Globus pallidus (tissue), 1 donor: Measurements from ENCODE around the gene EIF2S3B.

Experiments used
- DNase-seq: peaks from one replicate; pipeline ENCODE4 v3.0.0-alpha.2; 2015; ENCODE audit warnings: low spot score

EIF2S3B gene

GRCh38 chr12:10554756-10555481 lies 49.2 kb downstream of the EIF2S3B start:
- no peak for DNase-seq

GRCh38 chr12:10557329-10557728 lies 51.6 kb downstream of the EIF2S3B start:
- no peak for DNase-seq

- no peak for DNase-seq
Observed at GRCh38 chr12:10557766-10558165, 52.1 kb downstream of the EIF2S3B start.
